Activated T-helper 1 cell treated with Interleukin-2 at 50 U/mL for 16 hours (primary cell): Measurements from ENCODE around the gene CKB.

Experiments used
- DNase-seq: peaks from one replicate; pipeline ENCODE4 v3.0.0-alpha.2; 2020; ENCODE audit warnings: low read depth

The CKB gene

DNA sequence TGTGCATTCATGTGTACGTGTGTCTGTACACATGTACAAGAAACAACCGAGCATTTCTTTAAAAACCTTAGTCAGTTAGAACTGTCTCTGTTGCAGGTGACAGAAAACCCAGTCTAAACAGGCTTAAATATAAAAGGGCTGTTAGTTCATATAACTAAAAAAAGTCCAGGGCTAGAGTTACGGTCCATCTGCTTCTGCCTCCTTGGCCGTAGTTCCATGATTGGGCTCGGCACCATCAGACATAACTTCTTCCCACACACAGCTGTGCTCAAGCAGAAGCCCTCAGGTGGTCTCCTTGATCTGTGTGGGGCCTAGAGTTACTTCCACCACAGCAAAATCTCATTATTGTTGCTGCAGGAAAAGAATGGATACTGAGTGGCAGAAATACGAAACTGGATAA lies 34.6 kb downstream of the CKB start:
- no peak for DNase-seq

DNA sequence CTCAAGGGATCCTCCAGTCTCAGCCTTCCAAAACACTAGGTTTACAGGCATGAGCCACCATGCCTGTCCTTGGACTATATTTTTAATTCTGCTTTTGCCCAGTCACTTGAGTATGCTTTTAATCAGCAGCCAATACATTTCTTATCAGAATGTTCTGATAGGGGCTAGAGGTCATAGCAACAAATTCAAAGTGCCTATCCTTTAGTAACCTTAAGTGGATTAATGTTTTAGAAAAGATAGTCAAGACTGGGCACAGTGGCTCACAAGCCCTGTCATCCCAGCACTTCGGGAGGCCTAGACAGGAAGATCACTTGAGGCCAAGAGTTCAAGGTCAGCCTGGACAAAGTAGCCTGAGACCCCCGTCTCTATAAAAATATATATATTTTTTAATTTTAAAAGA lies 37.1 kb downstream of the CKB start:
- no peak for DNase-seq

DNA sequence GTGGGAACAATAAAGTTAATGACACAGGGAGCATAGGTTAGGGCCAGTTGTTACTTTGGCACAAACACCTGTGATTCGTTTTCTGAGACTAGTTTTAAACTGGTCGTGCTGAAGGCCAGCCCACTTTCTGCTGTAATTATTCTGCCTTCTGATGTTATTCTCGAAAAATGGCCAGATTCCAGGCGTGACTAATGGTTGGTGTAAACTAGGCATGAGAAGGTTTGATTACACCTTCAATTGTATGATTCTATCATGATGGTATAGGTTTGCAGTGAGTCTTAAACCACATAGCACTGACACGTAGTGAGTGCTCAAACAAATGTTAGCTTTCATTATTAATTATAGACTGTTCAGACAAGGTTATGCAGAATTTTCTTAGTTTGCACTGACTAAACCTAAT lies 39.0 kb downstream of the CKB start:
- no peak for DNase-seq

DNA sequence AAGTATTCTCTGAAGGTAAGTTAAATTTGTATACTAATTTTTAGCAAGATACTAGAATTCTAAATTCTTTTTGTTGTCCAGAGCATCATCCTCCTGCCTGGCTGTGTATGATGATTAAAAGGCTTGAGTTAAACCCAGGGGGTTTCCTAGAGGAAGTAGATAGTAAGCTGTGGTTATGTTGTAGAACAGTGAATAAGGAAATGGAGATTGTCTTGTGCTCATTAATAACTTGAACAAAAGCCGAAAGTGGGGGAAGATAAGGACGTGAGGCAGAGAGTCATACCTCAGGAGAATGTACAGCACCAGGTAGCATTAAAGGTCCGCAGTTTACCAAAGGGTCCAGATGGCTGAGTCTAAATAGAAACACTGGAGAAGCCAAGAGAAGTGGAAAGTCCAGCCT lies 42.0 kb downstream of the CKB start:
- no peak for DNase-seq

DNA sequence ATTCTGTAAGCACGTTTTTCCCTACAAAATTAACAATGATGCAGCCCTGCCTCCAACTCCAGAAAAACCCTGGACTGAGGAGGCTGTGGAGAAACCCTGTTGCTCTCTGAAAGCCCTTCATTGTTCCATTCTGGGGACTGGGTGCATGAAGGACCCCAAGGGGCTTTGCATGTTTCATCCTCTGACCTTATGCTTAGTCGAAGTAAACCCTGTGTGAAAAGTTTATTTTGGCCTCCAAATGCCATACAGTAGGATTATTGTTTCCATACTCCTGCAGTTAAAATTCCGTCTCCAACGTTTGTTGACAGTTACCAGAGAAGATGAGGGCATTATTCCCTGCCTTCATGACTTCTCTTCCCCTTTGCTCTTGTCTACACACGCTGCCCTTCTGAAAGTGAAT lies 46.0 kb downstream of the CKB start:
- no peak for DNase-seq

DNA sequence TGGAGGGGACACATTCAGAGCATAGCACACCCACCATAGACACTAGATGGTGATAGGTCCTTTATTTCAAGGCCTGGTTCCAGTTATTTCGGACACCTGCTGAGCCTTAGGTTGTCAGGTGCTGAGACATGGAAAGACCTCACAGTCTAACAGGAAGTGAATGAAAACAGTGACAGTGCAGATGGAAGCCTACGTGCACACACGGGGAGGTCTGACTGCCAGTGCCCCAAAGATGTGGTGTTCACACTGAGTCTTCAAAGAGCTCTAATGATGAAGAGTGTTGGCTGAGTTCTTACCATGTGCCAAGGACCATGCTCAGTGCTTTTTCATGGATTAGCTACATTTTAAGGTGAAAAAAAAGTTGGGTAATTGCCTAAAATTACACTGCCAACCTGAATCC lies 46.6 kb downstream of the CKB start:
- no peak for DNase-seq

DNA sequence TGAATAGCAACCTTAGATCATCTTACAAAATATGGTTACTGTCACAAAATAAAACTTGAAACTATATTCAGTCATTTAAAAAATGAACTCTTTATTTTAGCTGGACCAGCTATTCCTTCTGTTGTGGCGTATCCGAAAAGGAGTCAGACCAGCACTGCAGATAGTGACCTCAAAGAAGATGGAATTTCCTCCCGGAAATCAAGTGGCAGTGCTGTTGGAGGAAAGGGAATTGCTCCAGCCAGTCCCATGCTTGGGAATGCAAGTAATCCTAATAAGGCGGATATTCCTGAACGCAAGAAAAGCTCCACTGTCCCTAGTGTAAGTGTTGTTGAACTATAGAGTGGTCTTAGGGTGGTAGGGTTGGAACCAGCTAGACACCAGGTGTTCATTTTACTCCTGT lies 47.7 kb downstream of the CKB start:
- no peak for DNase-seq

DNA sequence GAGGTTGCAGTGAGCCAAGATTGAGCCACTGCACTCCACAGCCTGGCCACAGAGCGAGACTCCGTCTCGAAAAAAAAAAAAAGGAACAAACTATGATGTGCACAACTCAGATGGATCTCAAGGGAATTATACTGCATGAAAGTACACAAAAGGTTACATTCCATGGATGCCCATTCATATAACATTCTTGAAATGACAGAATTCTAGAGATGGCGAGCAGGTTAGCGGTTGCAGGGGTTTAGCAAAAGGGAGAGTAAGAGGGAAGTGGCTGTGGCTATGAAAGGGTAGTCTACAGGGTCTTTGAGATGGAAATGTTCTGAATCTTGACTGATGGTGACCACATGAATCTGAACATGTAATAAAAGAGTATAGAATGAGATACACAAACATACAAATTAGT lies 49.7 kb downstream of the CKB start:
- DNase-seq = no peak
